Stimulated activated CD4-positive, alpha-beta T cell treated with anti-CD3 and anti-CD28 coated beads, Interleukin-15, amount 100 ng/mL, for 1 hour (primary cell): ENCODE results near the gene C1QTNF9.
"Not testable (repeated sequence)": the region's sequence is repeated elsewhere in the genome, so short reads cannot be mapped to it uniquely, and the experiment has no call there.

Experiments used
- DNase-seq, 2 donors: peaks; one replicate each; pipeline ENCODE4 v3.0.0-alpha.2; 2020; ENCODE audit warnings: low read depth in 1 of 2, low spot score in 1 of 2

C1QTNF9 gene, protein sequence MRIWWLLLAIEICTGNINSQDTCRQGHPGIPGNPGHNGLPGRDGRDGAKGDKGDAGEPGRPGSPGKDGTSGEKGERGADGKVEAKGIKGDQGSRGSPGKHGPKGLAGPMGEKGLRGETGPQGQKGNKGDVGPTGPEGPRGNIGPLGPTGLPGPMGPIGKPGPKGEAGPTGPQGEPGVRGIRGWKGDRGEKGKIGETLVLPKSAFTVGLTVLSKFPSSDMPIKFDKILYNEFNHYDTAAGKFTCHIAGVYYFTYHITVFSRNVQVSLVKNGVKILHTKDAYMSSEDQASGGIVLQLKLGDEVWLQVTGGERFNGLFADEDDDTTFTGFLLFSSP

DNA sequence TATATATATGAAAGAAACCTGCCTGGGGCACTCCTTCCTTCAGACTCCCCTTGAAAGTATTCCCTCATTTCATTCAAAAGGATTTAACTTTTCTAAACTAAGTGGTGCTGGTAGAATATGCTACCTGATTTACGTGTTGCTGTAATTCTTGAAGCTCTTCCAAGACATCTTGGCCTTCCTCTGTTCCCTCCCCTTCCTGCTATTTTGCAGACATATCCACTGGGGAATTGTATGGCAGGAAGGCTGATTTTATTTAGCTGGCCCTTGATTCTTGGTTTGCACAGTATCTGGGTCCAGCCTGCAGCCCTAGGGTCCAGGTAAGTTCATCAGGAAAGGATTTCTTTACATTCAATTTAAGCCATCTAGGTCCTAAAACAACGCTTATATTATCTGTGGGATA lies at the start of gene C1QTNF9:
TSS of gene C1QTNF9 (plus strand) at position 281 of the 400 bp plus-strand sequence. CDS start 6,424 bp downstream, outside the sequence.
- DNase-seq, result not testable (repeated sequence)

DNA sequence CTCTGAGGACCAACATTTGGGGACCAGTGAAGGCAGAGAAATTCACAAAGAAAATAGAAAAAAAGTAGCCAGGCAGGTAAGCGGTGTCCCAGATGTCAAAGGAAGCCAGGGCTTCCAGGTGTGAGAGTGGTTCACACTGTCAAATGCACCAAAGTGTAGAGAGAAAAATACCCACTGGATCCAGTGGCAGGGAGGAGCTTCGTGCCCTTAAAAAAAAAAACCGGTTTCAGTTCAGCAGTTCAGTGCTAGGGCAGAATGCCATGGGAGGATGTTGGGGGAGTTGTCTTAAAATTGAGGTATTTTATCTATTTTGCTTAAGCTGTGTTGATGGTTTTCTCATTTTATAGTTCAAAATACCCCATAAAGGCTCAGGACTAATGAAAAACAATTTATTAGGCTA lies 47.8 kb upstream of the C1QTNF9 start:
- no peak for DNase-seq

DNA sequence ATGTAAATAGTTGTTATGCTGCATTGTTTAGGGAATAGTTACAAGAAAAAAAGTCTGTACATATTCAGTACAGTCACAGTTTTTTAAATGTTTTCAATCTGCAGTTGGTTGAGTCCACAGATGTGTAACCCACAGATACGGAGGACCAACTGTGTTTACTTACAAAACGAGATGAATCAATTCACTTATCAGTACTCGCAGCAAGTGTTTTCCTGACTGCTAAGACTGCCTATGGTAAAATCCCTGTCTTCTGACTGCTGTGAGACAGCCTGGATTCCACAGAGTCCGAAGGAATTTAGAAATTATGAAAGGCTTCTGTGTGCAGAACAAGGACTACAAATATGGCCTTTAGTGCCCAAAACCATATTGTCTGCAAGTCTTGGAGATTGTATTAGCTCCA lies 45.7 kb upstream of the C1QTNF9 start:
- no peak for DNase-seq

DNA sequence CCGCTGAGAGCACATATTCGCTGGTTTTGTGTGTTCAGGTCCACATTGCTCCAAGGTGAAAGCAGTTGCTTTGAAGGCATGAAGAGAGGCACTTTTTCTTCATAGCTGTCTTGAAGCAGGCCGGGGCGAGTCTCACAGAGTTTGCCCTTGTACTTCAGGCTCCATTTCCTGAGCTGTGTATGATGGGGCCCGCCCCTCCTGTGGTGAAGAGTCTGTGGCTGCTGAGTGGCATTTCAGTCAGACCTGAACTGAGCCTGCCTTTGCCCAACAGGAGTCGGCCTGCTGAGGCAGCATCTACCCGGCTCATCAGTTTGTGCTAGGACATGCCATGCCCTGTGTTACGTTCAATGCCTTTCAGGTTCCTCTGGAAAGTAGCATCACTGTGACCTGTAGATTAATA lies 44.4 kb upstream of the C1QTNF9 start:
- peak; percentile 57 to 63 for DNase-seq

DNA sequence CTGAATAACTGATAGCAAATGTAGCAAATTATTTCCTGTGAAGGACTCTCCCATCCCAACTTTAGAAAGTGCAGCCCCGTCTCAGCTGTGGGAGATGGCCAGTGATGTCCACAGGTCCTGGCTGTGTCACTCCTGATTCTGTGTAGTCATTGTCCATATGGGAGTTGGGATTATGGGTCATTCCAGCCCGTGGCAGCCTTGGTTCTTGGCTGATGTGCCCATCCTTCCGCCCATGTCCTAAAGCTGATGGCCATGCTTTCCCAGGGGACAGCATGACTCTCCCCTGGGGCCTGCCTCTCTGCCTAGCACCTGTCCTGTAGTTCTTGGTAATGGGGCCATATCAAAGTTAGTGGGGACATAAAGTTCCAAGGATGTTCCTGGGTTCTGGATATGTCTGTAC lies 43.9 kb upstream of the C1QTNF9 start:
- DNase-seq, result no peak

DNA sequence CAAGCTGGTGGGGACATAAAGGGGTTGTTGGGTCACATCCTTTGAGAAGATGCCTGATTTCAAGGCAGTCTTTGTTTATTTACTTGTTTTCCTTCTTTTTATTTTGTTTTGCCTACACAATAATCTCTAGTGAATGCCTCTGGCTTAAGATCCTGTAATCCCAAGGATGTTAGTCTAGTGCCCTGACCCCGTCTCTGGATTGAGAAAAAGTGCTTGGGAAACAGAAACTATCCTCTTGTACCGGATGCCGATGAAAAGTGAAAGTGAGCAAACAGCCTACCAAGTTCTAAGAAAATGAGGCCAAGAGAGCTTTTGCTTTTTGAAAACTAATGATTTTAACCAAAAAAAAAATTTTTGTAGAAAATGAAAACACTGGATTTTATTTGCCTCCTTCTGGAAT lies 42.1 kb upstream of the C1QTNF9 start:
- DNase-seq, result no peak

DNA sequence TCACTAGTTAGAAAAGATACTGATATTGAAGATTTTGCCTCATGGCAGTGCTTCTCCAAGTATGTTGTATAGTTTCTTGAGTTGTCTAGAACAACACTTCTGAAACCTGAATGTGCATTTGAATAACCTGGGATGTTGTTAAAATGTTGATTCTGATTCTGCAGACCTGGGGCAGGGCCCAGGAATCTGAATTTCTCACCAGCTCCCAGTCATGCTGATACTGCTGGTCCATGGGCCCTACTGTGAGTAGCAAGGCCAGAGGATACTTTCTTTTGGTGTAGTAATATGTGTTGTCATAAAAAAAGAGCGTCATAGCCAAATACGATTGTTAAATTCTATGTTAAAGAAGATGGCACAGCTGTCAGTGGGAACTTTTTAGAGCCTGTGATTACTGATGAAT lies 41.6 kb upstream of the C1QTNF9 start:
- DNase-seq, result no peak

DNA sequence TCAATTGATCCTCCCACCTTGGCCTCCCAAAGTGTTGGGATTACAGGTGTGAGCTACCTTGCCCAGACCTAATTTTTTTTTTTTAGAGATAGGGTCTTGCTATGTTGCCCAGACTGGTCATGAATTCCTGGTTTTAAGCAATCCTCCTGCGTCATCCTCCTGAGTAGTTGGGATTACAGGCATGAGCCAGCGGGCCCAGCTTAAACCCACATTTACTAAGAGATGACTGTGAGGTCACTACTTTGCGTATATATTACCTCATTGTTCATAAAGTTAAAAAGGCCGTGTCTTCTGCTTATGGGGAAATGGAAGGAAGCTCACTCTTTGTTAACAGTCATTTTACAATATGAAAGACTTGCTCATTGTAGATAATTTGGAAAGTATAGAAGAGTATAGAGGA lies 39.6 kb upstream of the C1QTNF9 start:
- DNase-seq, result no peak

DNA sequence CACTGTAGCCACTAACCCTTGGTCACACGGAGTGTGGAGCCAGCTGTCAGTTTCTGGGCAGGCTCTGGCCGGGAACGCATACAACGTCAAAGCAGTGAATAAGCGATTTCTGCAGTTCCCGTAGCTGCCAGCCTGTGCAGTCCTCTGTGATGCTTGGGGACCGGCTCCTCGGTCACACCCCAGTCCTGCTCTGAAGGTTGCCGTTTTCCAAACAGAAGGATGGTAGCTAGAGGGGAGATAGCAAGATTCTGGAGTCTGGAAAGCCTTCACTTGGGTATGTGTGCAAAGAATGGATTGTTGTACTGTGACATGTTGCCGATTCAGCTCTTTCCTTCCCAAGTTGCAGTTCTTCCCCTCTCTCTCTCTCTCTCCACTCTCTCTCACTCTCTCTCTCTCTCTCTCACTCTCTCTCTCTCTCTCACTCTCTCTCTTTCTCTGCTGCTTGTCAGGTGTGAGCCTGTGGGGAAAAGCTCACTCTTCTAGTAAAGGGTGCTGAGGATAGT lies 38.7 kb upstream of the C1QTNF9 start:
- peak in 1 of 2 donors; percentile 19 for DNase-seq

DNA sequence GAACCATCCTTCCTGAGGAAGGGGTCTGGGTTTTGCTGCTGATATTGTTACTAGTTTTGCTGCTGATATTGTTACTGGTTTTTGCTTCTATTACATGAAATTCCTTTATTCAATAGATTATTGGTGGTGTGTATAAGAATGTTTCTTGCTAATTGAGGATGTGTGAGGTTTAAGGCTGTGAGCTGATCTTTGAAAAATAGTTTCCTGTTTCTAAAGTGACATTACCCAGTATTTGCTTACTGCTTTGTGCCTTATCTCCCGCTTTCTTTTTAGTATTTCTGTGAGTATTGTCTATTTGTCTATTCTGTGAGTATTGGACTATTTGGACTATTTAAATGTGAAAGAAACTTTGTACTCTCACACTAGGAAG lies 38.2 kb upstream of the C1QTNF9 start:
- DNase-seq, result no peak

DNA sequence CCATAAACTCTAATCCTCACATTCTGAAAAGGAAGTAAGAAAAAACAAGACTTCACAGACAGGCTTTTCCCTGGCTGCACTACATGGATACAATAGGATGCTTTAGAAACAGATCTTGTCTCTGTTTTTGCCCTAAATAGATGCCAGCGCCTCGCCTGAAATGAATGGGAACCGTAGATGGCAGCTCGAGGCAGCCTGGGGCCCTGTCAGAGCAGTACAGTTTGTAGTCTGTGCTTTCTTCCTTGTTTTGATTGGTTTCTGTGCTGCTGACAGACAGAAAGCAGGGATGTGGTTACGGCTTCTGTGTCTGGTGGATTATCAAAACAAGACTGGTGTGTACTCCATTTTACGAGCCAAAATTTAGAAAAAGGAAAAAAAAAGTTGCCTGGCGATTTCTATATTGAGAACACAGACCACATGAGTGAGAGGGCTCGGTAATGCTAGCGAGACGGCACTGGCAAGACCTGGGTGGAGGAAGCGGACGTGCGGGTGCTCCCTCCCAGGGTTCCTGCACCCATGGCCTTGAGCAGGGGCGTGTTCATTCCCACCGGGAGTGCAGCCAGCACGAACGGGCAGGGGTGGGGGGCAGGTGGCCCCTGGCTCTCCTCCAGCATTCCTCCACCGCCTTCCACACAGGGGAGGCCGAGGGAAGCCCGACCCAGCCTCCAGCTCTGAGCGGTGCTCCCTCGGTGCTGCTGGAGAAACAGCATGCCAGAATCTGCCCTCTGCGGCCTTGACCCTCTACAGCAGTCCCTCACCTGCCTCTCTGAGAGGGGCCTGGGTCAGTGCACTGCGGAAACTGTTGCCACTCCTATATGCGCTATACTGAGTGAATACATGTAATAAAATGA lies 37.6 kb upstream of the C1QTNF9 start:
- no peak for DNase-seq

DNA sequence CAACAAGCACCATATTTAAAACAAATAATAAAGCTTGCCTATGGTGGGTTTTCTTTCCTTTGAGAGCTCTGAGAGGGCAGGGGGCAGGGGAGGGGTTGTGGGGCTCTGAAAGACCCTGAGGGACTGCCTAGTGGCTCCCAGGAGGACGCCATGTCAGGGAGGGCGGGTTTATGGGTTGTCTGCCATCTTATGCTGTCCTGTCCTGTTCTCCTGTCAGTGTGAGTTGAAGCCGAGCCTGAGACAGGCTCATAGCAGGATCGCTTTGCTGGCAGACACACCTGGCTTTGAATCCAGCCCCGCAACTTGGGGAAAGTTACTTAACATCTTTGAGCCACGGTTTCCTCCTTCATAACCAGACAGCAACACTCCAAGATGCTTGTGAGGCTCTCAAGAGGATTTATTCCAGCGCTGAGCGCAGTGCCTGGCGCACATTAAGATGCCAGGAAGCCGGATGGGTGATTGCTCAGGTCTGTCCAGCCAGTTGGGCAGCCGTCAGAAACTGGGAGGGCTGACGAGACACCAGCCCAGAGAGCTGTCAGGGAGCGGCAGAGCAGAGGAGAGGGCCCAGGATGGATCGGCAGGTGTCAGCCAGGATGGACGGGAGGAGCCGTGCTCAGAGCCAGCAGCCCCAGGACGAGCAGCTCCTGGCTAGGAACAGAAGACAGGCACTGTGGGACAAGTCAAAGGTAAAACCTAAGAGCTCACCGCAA lies 36.8 kb upstream of the C1QTNF9 start:
- no peak for DNase-seq

DNA sequence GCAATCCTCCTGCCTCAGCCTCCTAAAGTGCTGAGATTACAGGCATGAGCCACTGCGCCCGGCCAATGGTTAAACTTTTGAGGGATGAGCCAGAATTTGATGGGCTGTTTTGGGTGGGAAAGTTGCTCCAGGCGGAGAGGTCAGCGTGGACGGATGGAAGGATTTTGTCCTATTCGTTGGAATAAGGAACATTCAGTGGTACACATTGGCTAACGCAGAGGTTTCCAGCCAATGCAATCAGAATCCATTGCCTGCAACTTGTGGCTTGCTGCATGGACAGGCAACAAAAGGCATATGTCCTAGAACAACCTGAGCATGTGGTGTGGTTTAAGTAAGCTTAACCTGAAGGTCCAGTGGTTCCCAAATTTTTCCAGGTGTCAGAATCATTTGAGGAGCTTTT lies 35.5 kb upstream of the C1QTNF9 start:
- no peak for DNase-seq

DNA sequence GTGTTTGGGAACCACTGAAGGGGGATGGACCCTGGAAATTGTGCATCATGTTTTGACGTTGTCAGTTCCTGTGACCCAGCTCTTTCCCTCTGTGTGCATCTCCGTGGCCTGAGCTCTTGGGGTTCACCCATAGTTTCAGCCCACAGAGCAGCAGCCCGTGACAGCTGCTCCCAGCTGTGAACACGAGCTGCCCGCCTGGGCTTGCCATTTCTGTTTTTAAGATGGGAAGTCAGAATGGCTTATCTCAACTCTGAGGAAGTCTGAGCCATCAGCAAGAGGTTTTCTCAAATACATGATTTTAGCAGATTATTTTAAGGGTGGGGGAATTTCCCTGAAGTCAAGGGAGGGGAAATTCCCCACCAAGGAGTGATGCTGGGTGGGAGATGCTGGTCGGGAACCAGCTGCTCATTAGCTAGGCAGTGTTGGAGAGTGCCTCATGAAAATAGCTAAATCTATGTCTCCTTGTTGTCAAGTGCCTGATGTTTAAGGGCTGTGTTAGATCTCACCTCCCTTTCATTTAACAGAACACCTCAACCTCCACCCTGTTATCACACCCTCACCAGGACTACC lies 34.8 kb upstream of the C1QTNF9 start:
- peak; percentile 33 to 42 for DNase-seq

DNA sequence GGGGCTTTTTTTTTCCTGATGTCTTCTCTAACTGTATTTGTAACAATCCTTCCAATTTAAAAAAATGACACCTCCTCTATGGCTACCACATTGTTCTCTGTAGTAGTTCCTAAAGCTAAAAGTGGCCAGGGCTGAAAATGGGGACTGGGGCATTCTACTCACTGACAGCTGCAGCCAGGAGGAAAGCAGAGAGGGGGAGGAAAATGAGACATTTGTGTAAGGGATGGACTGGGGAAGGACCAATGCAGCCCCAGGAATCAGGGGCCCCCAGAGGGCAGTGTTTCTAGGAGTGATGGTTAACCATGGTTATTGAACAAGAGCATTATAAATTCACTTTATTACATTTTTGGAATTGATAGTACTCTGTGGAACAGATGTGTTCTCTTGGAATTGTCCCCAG lies 34.3 kb upstream of the C1QTNF9 start:
- no peak for DNase-seq

DNA sequence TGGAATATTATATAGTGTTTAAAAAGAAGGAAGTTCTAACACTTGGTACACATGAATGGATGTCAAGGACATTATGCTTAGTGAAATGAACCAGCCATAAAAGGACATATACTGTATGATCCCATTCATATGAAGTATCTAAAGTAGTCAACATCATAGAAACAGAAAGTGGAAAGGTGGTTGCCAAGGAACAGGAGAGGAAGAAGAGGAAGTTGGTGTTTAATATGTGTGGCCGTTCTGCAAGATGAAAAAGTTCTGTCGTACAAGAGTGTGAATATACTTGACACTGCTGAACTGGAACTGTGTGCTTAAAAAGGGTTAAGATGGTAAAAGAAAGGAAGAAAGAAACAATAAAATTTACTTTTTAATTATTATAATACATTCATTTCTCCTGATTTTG lies 33.1 kb upstream of the C1QTNF9 start:
- no peak for DNase-seq

DNA sequence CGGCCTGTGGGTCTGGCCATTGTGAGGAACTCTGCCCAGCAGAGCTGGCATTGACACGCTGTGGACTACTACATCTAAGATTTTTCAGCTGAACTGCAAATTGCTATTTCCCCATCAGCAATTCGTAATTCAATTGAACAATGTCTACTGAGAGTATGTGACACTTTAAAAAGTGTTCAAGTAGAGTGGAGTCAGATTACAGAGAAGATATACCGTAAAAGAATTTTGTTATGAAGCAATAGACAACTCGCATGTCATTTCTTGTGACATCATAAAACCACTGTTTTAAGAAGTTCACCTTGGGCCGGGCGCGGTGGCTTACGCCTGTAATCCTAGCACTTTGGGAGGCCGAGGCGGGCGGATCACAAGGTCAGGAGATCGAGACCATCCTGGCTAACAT lies 32.5 kb upstream of the C1QTNF9 start:
- no peak for DNase-seq

DNA sequence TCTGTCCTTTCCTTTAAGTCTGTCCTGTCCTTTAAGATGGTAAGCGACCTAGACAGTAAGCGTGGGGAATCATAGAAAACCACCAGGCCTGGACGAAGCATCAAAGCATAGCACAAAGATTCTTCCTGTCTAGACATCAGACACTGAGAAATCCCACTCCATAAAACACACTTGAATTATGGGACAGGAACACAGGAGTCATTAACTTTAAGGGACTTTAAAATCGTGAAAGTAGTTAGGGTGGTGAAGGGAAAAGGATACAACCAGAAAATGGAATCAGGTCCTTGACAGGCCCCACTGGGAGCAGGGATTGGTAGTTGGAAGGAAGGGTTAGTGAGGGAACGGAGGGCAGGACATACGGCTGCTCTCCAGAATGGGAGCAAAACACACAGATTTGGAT lies 31.6 kb upstream of the C1QTNF9 start:
- no peak for DNase-seq

DNA sequence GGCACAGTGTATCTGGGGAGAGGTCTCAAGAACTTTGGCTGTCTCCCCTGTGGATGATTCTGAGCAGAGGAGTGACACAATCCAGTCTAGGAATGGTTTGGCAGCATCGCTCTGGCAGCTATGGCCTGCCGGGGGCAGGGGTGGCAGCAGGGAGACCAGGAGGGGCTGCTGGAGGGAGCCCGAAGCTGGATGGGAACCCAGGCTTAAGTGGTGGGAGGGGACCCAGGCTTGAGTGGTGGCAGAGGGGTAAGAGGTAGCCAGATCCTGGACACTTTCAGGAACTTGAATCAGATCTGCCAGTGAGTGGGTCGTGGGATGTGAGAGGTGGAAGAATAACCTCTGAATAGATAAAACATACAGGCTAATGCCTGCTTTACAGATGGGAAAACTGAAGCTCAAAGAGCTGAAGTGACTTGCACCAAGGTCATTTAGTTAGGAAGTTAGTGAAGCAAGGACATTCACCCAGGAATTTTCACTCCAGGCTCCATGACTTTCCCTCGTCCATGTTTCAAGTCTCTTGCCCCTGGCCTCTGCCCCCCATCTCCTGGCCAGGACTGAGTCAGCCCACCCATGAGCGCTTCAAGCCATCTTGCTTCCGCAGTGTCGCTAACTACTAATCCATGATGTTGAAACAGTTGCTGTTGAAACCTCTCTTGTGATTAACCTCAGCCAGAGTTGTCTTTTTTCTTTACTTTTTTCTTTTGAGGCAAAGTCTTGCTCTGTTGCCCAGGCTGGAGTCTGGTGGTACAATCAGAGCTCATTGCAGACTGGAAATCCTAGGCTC lies 29.9 kb upstream of the C1QTNF9 start:
- no peak for DNase-seq

DNA sequence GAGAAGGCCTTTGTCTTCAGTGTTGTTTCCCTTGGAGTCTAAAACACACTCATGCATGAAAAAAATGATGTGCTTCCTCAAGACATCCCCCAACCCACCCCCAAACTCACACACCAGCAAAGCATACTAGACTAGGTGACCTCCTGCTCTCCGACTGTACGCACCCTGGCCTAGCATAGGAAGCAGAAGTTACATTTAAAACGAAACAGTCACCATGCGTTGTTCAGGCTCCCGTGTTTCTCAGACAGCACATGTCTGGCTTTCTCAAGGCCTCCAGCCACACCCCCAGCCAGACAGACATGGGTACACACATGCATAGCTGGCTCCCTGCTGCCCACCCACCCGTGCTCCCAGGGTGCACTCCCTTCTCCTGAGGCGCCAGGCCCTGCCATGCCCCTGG lies 28.7 kb upstream of the C1QTNF9 start:
- DNase-seq, result no peak
